HG02884 (cell line): ENCODE data around the gene MPO.

Experiments used
- ATAC-seq: cut with Tn5 transposase; IDR thresholded peaks from one replicate; pipeline ENCODE4 v1.9.1; 2021; ENCODE audit warnings: mild to moderate bottlenecking, moderate library complexity; ENCODE audit not compliant: unreplicated experiment

The MPO gene

GRCh38 chr17:58242171-58242784 is 38.5 kb downstream of the MPO start:
- no peak for ATAC-seq

DNA sequence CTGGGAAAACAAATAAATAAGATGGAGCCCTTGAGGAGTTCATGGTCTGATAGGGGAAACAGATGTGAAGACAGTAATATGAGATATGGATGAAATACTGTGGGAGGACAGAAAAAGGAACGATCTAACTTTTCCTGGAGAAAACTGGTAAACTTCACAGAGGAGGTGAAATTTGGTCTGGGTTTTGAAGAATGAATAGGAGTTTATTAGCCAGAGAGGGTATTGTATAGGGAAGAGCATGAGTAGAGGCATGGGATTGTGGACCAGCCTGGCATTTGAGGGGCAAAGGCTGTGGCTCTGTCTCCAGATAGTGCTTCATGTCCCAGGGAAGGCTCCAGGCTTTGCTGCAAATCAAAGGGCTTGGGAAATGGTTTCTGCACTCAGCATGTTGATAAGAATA is 40.7 kb downstream of the MPO start:
- no peak for ATAC-seq

- ATAC-seq: no peak
Observed at GRCh38 chr17:58238147-58238634, 42.5 kb downstream of the MPO start, which contains the start of gene LPO. Gene LPO, plus strand, starts transcription at chr17:58238584. Its CDS starts 4,396 bp downstream, at chr17:58242980.

- ATAC-seq: no peak
Observed at GRCh38 chr17:58236394-58236793, 44.3 kb downstream of the MPO start.

GRCh38 chr17:58235821-58236220 is 44.9 kb downstream of the MPO start:
- no peak for ATAC-seq

DNA sequence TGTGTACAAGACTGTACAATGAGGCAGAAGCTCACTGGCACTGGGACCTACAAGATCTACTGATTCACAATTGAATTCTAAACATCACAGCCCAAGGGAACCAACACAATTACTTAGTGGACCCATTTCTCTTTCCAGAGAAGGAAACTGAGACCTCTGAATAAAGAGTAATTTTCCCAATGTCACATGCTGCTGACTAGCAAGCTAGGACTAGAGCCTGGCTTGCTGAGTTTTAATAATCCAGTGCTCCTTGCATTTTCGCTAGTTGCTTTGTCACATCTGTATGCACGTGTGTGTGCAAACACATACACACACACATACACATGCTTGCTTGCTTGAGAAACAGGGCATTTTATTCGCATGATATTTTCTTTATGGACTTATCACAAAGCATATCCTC is 46.2 kb downstream of the MPO start:
- ATAC-seq: no peak

DNA sequence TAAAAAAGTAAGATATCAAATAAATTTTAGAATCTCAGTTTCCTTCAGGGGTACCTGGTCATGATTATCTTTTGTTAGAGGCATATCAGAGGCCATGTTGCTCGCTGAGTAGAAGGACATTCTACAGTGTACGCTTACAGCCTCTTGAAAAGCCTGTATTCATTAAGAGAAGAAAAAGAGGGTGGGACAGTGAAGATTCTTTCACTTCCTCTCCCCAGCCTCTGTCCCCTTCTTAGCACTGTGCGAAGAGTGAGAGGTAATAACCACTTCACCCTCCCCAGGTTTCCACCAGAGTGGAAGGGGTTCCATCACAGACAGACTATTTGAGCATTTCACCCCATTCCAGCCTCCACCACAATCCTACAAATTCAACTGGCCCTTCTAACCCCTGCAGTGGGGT is 47.2 kb downstream of the MPO start:
- no peak for ATAC-seq

GRCh38 chr17:58232707-58233156 is 48.0 kb downstream of the MPO start:
- peak; percentile 57 for ATAC-seq

DNA sequence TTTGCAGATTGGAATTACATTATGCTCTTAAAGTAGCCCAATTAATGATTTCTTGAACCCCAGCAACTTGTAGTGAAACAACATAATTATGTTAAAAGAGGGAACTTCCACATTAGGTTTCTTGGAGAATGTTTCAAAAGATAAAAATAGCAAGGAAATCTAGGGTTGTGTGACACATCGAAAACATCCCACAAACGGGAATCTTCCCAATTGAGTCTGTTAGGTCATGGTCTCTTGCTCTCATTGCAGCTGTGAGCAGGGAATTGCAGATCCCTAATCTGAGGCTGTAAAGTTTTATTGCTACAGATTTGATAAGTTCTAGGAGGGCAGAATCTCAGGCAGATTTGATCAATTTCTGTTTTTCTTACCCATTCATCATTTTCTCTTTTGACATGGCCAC is 49.1 kb downstream of the MPO start:
- no peak for ATAC-seq

DNA sequence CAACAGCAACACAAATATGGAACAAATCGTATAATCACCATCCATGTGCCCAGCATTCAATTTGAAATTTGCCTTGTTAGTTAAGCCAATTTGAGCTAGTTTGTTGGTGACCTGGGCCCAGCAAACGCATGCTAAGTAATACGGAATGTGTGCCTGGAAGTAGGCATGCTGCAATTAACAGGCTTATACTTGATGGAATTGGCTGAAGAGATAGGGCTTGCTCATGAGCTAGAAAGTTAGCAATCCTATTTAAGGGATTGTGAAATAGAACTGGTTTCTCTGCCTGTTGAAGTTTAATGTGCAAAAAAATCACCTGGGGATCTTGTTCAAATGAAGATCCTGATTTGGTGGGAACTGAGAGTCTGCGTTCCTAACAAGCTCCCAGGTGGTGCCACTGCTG is 50.9 kb downstream of the MPO start:
- no peak for ATAC-seq

DNA sequence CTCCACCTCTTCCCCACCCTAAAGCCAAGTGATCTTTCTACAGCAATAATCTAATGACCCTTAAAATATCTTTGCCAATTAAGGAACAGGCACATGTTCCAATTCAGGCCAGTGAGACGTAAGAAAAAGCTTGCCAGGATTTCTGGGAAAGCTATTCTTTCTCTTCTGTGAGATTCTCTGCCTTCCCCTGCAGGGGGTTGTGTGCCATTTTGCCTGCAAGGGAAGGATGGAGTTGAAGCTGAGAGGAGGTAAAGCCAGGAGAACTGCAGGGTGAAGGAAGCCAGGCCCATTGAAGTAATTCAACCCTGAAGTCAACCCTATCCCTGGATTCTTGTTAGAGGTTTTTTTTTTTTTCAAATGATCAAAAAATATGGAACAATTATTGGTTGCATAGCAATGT is 51.4 kb downstream of the MPO start:
- ATAC-seq: no peak

- no peak for ATAC-seq
Observed at GRCh38 chr17:58228679-58229078, 52.1 kb downstream of the MPO start.

DNA sequence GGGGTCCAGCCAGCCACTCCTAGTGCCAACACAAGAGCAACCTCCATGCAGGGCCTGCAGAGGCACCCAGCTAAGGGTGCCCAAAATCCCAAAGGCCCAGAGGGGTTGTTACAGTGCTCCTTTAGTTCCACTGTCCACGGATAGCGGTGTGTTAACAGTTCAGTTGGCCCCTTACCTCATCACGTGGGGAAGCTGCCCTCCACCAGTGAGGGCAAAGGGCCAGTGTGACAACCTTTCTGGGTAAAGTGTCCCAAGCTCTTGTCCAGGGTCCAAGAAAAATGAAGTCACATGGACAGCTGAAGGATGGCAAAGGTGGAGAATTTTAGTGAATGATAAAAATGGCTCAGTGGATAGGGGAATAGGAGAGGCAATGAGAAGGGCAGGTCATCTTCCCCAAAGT is 53.0 kb downstream of the MPO start:
- no peak for ATAC-seq

- ATAC-seq: no peak
Observed at GRCh38 chr17:58224315-58224714, 56.4 kb downstream of the MPO start.
